ENCODE data around the gene MAP3K19. TPM values are rescaled to one million over a fixed set of nuclear protein-coding genes. Genes with fewer than 3 reads are reported as not detected.

The MAP3K19 gene
- total and polyA plus RNA-seq, 2 experiments from 2014 or later: not detected

DNA sequence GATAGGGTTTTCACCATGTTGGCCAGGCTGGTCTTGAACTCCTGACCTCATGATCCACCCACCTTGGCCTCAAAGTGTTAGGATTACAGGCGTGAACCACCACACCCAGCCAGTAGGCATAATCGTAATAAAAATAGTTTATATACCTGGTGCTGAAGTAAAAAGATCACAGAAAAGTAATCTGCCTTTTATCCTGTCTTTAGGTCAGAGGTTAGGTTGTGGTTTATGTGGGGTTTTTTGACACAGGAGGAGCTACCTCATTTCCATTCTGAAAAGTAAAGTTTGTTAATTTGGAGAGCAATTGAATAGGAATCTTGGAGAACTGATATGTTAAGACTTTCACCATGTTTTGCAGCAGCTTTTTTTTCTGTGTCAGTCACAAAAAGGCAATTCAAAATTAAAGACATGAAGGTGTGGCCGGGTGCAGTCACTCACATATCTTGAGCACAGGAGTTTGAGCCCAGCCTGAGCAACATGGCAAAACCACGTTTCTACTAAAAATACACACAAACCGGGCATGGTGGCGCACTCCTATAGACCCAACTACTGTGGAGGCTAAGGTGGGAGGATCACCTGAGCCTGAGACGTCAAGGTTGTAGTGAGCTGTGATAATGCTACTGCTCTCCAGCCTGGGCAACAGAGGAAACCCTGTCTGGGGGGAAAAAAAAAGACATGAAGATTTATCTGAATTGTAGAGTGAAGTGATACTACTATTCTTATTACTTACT lies 97.1 kb downstream of the MAP3K19 start:
- no peak for DNase-seq (ENCODE audit: low spot score)
- Histone ChIP-seq H3K9me2 (ENCODE audit: insufficient read depth) (no peaks in the 10 kb centered on the region), H3K4me1 (ENCODE audit: insufficient read depth) (no peaks in the 10 kb centered on the region), H3K79me2 (replicated peaks; ENCODE audit: insufficient read depth) (peaks cover 37% of the 10 kb centered on the region; the same call in 1 of the 2 replicates), H2AFZ (no peak overlapping the region), H3K4me2 (no peak overlapping the region), H4K20me1 (replicated peaks; ENCODE audit: insufficient read depth) (no peaks in the 10 kb centered on the region; the same call in 1 of the 2 replicates), H3F3A (replicated peaks; ENCODE audit: low read depth) (no peaks in the 10 kb centered on the region), H3K36me3 (ENCODE audit: insufficient read depth) (peaks cover 42% of the 10 kb centered on the region), H3K27ac (ENCODE audit: low read depth) (no peak overlapping the region), H3K27me3 (ENCODE audit: insufficient read depth) (no peaks in the 10 kb centered on the region), H3K4me3 (no peak overlapping the region)
- Mint-ChIP-seq H3K36me3 (ENCODE audit: low read depth) (peaks cover 72% of the 10 kb centered on the region), H3K27ac (no peak overlapping the region), H3K9me3 (no peaks in the 10 kb centered on the region), H3K4me1 (peaks cover under 1% of the 10 kb centered on the region; the same call in 2 of the 3 replicates), H3K27me3 (ENCODE audit: insufficient read depth, low read depth, poor library complexity) (peaks cover 2% of the 10 kb centered on the region), H3K4me3 (no peak overlapping the region)
- no peak for ATAC-seq
- TF ChIP-seq JUNB (IDR thresholded peaks at IDR 0.05; ENCODE audit: unreplicated experiment): no peak
- TF ChIP-seq STAT1 (IDR thresholded peaks at IDR 0.05; ENCODE audit: unreplicated experiment): no peak
- TF ChIP-seq, protein P1, sequence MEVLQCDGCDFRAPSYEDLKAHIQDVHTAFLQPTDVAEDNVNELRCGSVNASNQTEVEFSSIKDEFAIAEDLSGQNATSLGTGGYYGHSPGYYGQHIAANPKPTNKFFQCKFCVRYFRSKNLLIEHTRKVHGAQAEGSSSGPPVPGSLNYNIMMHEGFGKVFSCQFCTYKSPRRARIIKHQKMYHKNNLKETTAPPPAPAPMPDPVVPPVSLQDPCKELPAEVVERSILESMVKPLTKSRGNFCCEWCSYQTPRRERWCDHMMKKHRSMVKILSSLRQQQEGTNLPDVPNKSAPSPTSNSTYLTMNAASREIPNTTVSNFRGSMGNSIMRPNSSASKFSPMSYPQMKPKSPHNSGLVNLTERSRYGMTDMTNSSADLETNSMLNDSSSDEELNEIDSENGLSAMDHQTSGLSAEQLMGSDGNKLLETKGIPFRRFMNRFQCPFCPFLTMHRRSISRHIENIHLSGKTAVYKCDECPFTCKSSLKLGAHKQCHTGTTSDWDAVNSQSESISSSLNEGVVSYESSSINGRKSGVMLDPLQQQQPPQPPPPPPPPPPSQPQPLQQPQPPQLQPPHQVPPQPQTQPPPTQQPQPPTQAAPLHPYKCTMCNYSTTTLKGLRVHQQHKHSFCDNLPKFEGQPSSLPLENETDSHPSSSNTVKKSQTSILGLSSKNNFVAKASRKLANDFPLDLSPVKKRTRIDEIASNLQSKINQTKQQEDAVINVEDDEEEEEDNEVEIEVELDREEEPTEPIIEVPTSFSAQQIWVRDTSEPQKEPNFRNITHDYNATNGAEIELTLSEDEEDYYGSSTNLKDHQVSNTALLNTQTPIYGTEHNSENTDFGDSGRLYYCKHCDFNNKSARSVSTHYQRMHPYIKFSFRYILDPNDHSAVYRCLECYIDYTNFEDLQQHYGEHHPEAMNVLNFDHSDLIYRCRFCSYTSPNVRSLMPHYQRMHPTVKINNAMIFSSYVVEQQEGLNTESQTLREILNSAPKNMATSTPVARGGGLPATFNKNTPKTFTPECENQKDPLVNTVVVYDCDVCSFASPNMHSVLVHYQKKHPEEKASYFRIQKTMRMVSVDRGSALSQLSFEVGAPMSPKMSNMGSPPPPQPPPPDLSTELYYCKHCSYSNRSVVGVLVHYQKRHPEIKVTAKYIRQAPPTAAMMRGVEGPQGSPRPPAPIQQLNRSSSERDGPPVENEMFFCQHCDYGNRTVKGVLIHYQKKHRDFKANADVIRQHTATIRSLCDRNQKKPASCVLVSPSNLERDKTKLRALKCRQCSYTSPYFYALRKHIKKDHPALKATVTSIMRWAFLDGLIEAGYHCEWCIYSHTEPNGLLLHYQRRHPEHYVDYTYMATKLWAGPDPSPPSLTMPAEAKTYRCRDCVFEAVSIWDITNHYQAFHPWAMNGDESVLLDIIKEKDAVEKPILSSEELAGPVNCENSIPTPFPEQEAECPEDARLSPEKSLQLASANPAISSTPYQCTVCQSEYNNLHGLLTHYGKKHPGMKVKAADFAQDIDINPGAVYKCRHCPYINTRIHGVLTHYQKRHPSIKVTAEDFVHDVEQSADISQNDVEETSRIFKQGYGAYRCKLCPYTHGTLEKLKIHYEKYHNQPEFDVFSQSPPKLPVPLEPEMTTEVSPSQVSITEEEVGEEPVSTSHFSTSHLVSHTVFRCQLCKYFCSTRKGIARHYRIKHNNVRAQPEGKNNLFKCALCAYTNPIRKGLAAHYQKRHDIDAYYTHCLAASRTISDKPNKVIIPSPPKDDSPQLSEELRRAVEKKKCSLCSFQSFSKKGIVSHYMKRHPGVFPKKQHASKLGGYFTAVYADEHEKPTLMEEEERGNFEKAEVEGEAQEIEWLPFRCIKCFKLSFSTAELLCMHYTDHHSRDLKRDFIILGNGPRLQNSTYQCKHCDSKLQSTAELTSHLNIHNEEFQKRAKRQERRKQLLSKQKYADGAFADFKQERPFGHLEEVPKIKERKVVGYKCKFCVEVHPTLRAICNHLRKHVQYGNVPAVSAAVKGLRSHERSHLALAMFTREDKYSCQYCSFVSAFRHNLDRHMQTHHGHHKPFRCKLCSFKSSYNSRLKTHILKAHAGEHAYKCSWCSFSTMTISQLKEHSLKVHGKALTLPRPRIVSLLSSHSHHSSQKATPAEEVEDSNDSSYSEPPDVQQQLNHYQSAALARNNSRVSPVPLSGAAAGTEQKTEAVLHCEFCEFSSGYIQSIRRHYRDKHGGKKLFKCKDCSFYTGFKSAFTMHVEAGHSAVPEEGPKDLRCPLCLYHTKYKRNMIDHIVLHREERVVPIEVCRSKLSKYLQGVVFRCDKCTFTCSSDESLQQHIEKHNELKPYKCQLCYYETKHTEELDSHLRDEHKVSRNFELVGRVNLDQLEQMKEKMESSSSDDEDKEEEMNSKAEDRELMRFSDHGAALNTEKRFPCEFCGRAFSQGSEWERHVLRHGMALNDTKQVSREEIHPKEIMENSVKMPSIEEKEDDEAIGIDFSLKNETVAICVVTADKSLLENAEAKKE (CRISPR knock-in tag; IDR thresholded peaks at IDR 0.05): no peak
- TF ChIP-seq CREB1 (CRISPR knock-in tag; IDR thresholded peaks at IDR 0.05; ENCODE audit: low read depth): no peak
- no peak for TF ChIP-seq ZNF331 (CRISPR knock-in tag; IDR thresholded peaks at IDR 0.05; ENCODE audit: low read depth)
- TF ChIP-seq, protein P2, sequence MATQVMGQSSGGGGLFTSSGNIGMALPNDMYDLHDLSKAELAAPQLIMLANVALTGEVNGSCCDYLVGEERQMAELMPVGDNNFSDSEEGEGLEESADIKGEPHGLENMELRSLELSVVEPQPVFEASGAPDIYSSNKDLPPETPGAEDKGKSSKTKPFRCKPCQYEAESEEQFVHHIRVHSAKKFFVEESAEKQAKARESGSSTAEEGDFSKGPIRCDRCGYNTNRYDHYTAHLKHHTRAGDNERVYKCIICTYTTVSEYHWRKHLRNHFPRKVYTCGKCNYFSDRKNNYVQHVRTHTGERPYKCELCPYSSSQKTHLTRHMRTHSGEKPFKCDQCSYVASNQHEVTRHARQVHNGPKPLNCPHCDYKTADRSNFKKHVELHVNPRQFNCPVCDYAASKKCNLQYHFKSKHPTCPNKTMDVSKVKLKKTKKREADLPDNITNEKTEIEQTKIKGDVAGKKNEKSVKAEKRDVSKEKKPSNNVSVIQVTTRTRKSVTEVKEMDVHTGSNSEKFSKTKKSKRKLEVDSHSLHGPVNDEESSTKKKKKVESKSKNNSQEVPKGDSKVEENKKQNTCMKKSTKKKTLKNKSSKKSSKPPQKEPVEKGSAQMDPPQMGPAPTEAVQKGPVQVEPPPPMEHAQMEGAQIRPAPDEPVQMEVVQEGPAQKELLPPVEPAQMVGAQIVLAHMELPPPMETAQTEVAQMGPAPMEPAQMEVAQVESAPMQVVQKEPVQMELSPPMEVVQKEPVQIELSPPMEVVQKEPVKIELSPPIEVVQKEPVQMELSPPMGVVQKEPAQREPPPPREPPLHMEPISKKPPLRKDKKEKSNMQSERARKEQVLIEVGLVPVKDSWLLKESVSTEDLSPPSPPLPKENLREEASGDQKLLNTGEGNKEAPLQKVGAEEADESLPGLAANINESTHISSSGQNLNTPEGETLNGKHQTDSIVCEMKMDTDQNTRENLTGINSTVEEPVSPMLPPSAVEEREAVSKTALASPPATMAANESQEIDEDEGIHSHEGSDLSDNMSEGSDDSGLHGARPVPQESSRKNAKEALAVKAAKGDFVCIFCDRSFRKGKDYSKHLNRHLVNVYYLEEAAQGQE (IDR thresholded peaks at IDR 0.05; ENCODE audit: unreplicated experiment): no peak
- TF ChIP-seq EZH2phosphoT487 (IDR thresholded peaks at IDR 0.05; ENCODE audit: unreplicated experiment): no peak
- TF ChIP-seq, protein P3, sequence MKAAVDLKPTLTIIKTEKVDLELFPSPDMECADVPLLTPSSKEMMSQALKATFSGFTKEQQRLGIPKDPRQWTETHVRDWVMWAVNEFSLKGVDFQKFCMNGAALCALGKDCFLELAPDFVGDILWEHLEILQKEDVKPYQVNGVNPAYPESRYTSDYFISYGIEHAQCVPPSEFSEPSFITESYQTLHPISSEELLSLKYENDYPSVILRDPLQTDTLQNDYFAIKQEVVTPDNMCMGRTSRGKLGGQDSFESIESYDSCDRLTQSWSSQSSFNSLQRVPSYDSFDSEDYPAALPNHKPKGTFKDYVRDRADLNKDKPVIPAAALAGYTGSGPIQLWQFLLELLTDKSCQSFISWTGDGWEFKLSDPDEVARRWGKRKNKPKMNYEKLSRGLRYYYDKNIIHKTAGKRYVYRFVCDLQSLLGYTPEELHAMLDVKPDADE (IDR thresholded peaks at IDR 0.05): no peak
- TF ChIP-seq, protein P4, sequence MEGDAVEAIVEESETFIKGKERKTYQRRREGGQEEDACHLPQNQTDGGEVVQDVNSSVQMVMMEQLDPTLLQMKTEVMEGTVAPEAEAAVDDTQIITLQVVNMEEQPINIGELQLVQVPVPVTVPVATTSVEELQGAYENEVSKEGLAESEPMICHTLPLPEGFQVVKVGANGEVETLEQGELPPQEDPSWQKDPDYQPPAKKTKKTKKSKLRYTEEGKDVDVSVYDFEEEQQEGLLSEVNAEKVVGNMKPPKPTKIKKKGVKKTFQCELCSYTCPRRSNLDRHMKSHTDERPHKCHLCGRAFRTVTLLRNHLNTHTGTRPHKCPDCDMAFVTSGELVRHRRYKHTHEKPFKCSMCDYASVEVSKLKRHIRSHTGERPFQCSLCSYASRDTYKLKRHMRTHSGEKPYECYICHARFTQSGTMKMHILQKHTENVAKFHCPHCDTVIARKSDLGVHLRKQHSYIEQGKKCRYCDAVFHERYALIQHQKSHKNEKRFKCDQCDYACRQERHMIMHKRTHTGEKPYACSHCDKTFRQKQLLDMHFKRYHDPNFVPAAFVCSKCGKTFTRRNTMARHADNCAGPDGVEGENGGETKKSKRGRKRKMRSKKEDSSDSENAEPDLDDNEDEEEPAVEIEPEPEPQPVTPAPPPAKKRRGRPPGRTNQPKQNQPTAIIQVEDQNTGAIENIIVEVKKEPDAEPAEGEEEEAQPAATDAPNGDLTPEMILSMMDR (conservative IDR thresholded peaks at IDR 0.05; ENCODE audit: low read depth in 2 of 2): no peak
- TF ChIP-seq EZH2 (IDR thresholded peaks at IDR 0.05; ENCODE audit: low read depth, unreplicated experiment): no peak
- TF ChIP-seq NANOG (IDR thresholded peaks at IDR 0.05; ENCODE audit: borderline replicate concordance): no peak
- TF ChIP-seq ZNF114 (CRISPR knock-in tag; IDR thresholded peaks at IDR 0.05): no peak
- no peak for TF ChIP-seq POLR2AphosphoS5 (IDR thresholded peaks at IDR 0.05; ENCODE audit: low read depth)

All from GM23338 (cell line).